GM12878 (cell line): ENCODE data around the gene CNTN4.

Experiments
- ASH2L ChIP-seq: fragments of 300-600, 200-600 bp; sonication (generic); IDR thresholded peaks from 2 replicates; pipeline ENCODE4 v1.6.1; 2017; ENCODE audit warnings: low read depth, mild to moderate bottlenecking, borderline replicate concordance
- BCL11A ChIP-seq: IDR thresholded peaks from 2 replicates; pipeline ENCODE4 v1.6.1; 2011; ENCODE audit warnings: low read depth, low read length
- CHD4 ChIP-seq: fragments of 200-600 bp; sonication (generic); IDR thresholded peaks from 2 replicates; pipeline ENCODE4 v1.6.1; 2016; ENCODE audit warnings: mild to moderate bottlenecking
- CTCF ChIP-seq, 3 experiments: IDR thresholded peaks in 2 of 3; conservative IDR thresholded peaks in 1 of 3; 2 replicates each; pipeline ENCODE4 v1.5.1; 2011; ENCODE audit warnings: low read depth in 3 of 3, low read length in 3 of 3, mild to moderate bottlenecking in 3 of 3, control low read depth in 2 of 3, moderate library complexity in 2 of 3, inconsistent platforms in 1 of 3, mixed read lengths in 1 of 3; ENCODE audit not compliant: control insufficient read depth in 2 of 3, insufficient read depth in 1 of 3; ENCODE audit errors: extremely low read depth in 1 of 3
- EGR1 ChIP-seq, 2 experiments: IDR thresholded peaks; 1 replicate in 1 of 2; 2 replicates in 1 of 2; pipeline ENCODE4 v1.6.1; 2011 to 2012; ENCODE audit warnings: low read depth in 2 of 2, low read length in 2 of 2, borderline replicate concordance in 1 of 2, mild to moderate bottlenecking in 1 of 2, moderate library complexity in 1 of 2
- ELK1 ChIP-seq: IDR thresholded peaks from 2 replicates; pipeline ENCODE4 v1.6.1; 2012; ENCODE audit warnings: low read depth, low read length, improper control_type of control experiment
- POLR2A ChIP-seq: IDR thresholded peaks from 2 replicates; pipeline ENCODE4 v1.6.1; 2011; ENCODE audit warnings: low read depth, mild to moderate bottlenecking, low read length
- POLR2AphosphoS5 ChIP-seq: IDR thresholded peaks from 2 replicates; pipeline ENCODE4 v1.6.1; 2011; ENCODE audit warnings: mild to moderate bottlenecking, low read length, inconsistent platforms
- SP1 ChIP-seq: IDR thresholded peaks from one replicate; pipeline ENCODE4 v1.6.1; 2011; ENCODE audit warnings: low read depth, low read length
- SRF ChIP-seq, 2 experiments: IDR thresholded peaks; 2 replicates each; pipeline ENCODE4 v1.6.1; 2011; ENCODE audit warnings: low read depth in 2 of 2, low read length in 2 of 2, mild to moderate bottlenecking in 1 of 2, moderate library complexity in 1 of 2
- YY1 ChIP-seq: IDR thresholded peaks from 2 replicates; pipeline ENCODE4 v1.6.1; 2011; ENCODE audit warnings: low read depth, mild to moderate bottlenecking, low read length
- ZBTB33 ChIP-seq: fragments of 450-650 bp; IDR thresholded peaks from 2 replicates; pipeline ENCODE4 v1.6.1; 2017; ENCODE audit warnings: mild to moderate bottlenecking

GRCh38 chr3:2261747-2262146, 163.1 kb downstream of the CNTN4 start:
- TF ChIP-seq ZBTB33 (no peak), CTCF (IDR thresholded peaks at IDR 0.05 in 2 of 3, conservative IDR thresholded peaks at IDR 0.05 in 1 of 3; ENCODE audit: control insufficient read depth in 2 of 3, extremely low read depth in 1 of 3, insufficient read depth in 1 of 3, low read depth in 3 of 3, low read length in 3 of 3) (no peak), ELK1 (no peak), EGR1 (IDR thresholded peaks at IDR 0.05; ENCODE audit: borderline replicate concordance in 1 of 2, low read depth in 2 of 2, low read length in 2 of 2) (no peak), POLR2A (no peak), SRF (IDR thresholded peaks at IDR 0.05; ENCODE audit: low read depth in 2 of 2, low read length in 2 of 2) (no peak), YY1 (no peak), SP1 (no peak), CHD4 (no peak), BCL11A (no peak), POLR2AphosphoS5 (no peak), ASH2L (no peak)
